ENCODE measurements around the gene ARMH3. TPM values are rescaled to one million over a fixed set of nuclear protein-coding genes. Genes with fewer than 3 reads are reported as not detected.

ARMH3 gene
- total RNA-seq, 1 donor from 2014 or later, result 4.5 TPM

- H3K36me3 ChIP-seq, result peaks cover 23 to 26% of the 10 kb centered on the region in 2 donors
- no peak overlapping the region for H3K4me3 ChIP-seq
- no peaks in the 10 kb centered on the region for H3K9me3 ChIP-seq
- H3K4me1 ChIP-seq, result no peaks in the 10 kb centered on the region
- no peak overlapping the region for H3K27ac ChIP-seq
- intact Hi-C loops (cut with DNase I), result no loop called here
- DNase-seq (ENCODE audit: low spot score in 2 of 2), result no peak
- TF ChIP-seq CTCF (IDR thresholded peaks at IDR 0.05), result no peak
- no peaks in the 10 kb centered on the region for H3K27me3 ChIP-seq
These were observed 88.3 kb downstream of the ARMH3 start for GRCh38 chr10:101967713-101968112.

- no peak for TF ChIP-seq CTCF (IDR thresholded peaks at IDR 0.05)
- H3K4me1 ChIP-seq, result no peaks in the 10 kb centered on the region
- H3K27ac ChIP-seq, result no peak overlapping the region
- DNase-seq (ENCODE audit: low spot score in 2 of 2), result no peak
- intact Hi-C loops (cut with DNase I), result no loop called here
- no peaks in the 10 kb centered on the region for H3K9me3 ChIP-seq
- no peak overlapping the region for H3K4me3 ChIP-seq
- peaks cover 17 to 20% of the 10 kb centered on the region in 2 donors for H3K36me3 ChIP-seq
- H3K27me3 ChIP-seq, result no peaks in the 10 kb centered on the region
These were observed 88.9 kb downstream of the ARMH3 start for GRCh38 chr10:101967119-101967518.

DNA sequence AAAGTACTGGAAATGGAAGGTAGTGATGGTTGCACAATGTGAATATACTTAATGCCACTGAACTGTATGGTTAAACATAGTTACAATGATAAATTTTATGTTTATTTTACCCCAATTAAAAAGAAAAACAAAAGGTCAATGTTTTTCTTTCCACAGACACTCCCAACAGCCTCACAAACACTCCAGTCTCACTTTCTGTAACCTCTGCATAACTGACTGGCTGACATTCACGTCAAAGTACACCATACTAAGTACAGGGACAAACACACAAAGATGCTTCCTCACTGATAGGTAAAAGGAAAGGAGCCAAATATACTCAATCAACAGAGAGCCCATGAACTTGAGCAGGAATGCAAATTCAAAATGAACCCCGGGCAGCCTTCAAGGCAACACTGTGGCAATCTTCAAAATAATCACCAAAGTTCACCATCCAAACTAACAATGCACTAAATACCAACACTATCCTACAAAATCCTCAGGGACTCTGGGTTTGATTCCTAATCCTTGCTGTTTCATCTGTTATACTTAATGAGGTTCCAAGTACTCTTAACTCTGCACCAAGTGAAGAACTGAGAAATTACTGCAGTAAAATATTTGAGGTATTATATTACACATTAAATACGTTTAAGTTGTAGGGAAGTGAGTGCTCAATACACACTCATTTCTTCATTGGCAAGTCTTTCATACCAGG lies 90.8 kb downstream of the ARMH3 start:
- DNase-seq (ENCODE audit: low spot score in 2 of 2), result no peak
- no peak for TF ChIP-seq CTCF (IDR thresholded peaks at IDR 0.05)
- H3K27me3 ChIP-seq, result no peaks in the 10 kb centered on the region
- intact Hi-C loops (cut with DNase I), result no loop called here
- H3K36me3 ChIP-seq, result peaks cover 9 to 12% of the 10 kb centered on the region in 2 donors
- H3K9me3 ChIP-seq, result no peaks in the 10 kb centered on the region
- no peak overlapping the region for H3K4me3 ChIP-seq
- H3K27ac ChIP-seq, result no peak overlapping the region
- H3K4me1 ChIP-seq, result no peaks in the 10 kb centered on the region

- TF ChIP-seq CTCF (IDR thresholded peaks at IDR 0.05), result no peak
- DNase-seq (ENCODE audit: low spot score in 2 of 2), result peak in 1 of 2 donors; percentile 71
- intact Hi-C loops (cut with DNase I), result no loop called here
- Histone ChIP-seq H3K4me3 (no peak overlapping the region), H3K36me3 (peaks cover 5 to 7% of the 10 kb centered on the region in 2 donors), H3K27me3 (no peaks in the 10 kb centered on the region), H3K4me1 (no peaks in the 10 kb centered on the region), H3K9me3 (no peaks in the 10 kb centered on the region), H3K27ac (peak overlapping the region in 1 of 2 donors; percentile 44)
These were observed 94.1 kb downstream of the ARMH3 start for GRCh38 chr10:101961591-101962498.

DNA sequence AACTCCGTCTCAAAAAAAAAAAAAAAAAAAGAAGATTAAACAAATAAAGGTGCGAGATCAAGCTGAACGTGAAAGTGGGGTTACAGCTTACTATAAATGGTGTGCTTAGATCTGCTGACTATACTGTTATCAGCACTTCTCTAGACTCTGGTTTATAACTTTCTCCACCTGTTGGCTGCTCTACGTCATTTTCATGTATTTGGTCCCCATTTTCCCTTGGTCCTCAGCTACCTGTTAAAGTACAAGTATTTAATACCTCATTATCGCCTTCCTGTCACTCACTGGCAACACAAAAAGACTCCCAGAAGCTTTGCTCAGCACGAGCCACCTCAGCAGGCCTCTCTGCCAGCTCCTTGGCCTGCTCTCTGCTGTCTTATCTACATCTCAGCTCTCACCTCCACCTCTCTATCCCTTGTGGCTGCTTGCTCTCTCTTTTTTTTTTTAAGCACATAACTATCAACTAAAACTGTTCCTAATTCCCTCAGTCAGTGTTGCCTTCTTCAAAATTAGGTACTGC lies 95.0 kb downstream of the ARMH3 start:
- no peaks in the 10 kb centered on the region for H3K27me3 ChIP-seq
- no peak for TF ChIP-seq CTCF (IDR thresholded peaks at IDR 0.05)
- H3K27ac ChIP-seq, result peak overlapping the region; percentile 21 to 44
- peaks cover 10 to 16% of the 10 kb centered on the region in 2 donors for H3K36me3 ChIP-seq
- H3K4me1 ChIP-seq, result no peaks in the 10 kb centered on the region
- H3K4me3 ChIP-seq, result no peak overlapping the region
- no peak for DNase-seq (ENCODE audit: low spot score in 2 of 2)
- no peaks in the 10 kb centered on the region for H3K9me3 ChIP-seq
- intact Hi-C loops (cut with DNase I), result no loop called here

All from ascending aorta (tissue), 2 donors.